Calu3 (cell line): ENCODE results near the gene CXCL12. TPM values are rescaled to one million over a fixed set of nuclear protein-coding genes. Genes with fewer than 3 reads are reported as not detected.

Experiments used
- BruUV-seq: library from RNA; stranded (reverse); fragments of 400-500 nt; replicated peaks from 2 replicates; lab custom pipeline; 2021; lab: Mats Ljungman, UMichigan
- CTCF ChIA-PET: fragments of 300-600 bp; sonication (Branson Sonifier 250); formaldehyde crosslinking; loops from one replicate; lab custom pipeline; 2022; ENCODE audit warnings: antibody characterized with exemption; lab: Charles Lee
- DNase-seq: peaks from one replicate; pipeline ENCODE4 v3.0.0; 2022
- H3K27ac Mint-ChIP-seq: one replicate; pipeline ENCODE4 v1.8.0; 2022; ENCODE audit warnings: mixed read lengths; ENCODE audit not compliant: unreplicated experiment
- H3K27me3 Mint-ChIP-seq: one replicate; pipeline ENCODE4 v1.8.0; 2022; ENCODE audit warnings: mixed read lengths; ENCODE audit not compliant: unreplicated experiment
- H3K36me3 Mint-ChIP-seq: one replicate; pipeline ENCODE4 v1.8.0; 2022; ENCODE audit warnings: mild to moderate bottlenecking, moderate library complexity, mixed read lengths; ENCODE audit not compliant: insufficient read depth, unreplicated experiment
- H3K4me1 Mint-ChIP-seq: one replicate; pipeline ENCODE4 v1.8.0; 2022; ENCODE audit warnings: mild to moderate bottlenecking, low read depth, mixed read lengths; ENCODE audit not compliant: unreplicated experiment
- H3K4me3 Mint-ChIP-seq: one replicate; pipeline ENCODE4 v1.8.0; 2022; ENCODE audit warnings: mild to moderate bottlenecking, low read depth, moderate library complexity, mixed read lengths; ENCODE audit not compliant: unreplicated experiment
- H3K9me3 Mint-ChIP-seq: one replicate; pipeline ENCODE4 v1.8.0; 2022; ENCODE audit warnings: low read depth, mixed read lengths; ENCODE audit not compliant: unreplicated experiment
- intact Hi-C: fragments of 100-400 bp; cut with micrococcal nuclease; formaldehyde crosslinking; loops from one replicate; pipeline ENCODE4 v1.10.0; 2022; ENCODE audit not compliant: unreplicated experiment
- total RNA-seq: library from RNA; stranded (reverse); gene quantifications from 2 replicates; pipeline ENCODE4 v1.2.3, GENCODE V29; 2022
- TF ChIP-seq, protein P1 (sequence below): fragments of 200-600 bp; IDR thresholded peaks from one replicate; pipeline ENCODE4 v1.8.0; 2022; ENCODE audit warnings: antibody characterized with exemption; ENCODE audit not compliant: unreplicated experiment

Gene CXCL12
- total RNA-seq, 1 experiment from 2014 or later = not detected

DNA sequence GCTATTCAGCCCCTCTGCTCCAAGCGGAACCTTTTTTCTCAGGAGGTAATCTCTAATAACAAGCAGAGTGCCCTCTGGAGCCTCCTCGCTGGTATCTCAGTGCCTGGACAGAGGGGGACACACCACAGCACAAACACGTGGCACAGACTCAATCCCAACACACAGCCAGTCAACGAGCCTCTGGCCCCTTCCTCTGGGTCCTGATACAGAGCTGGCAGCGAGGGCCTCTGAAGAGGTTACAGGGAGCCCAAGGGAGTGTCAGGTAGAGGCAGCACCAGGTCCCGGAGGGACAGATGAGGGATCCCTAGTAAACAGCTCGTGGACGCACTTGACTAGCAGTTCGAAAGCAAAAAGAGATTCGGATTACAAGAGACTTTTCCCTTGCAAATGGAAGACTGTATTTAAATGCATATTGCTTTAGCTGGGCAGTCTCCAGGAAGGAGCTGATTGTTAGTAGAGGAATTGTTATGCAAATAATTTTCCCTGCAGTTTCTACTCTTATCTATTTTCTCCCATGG is 14.1 kb downstream of the CXCL12 start:
- CTCF ChIA-PET = no interaction called here
- no peak overlapping the region for H3K4me3 Mint-ChIP-seq
- DNase-seq = no peak
- no peak overlapping the region for H3K27ac Mint-ChIP-seq
- intact Hi-C loops = no loop called here
- no TSS peak for BruUV-seq
- no peaks in the 10 kb centered on the region for H3K36me3 Mint-ChIP-seq
- H3K9me3 Mint-ChIP-seq = peaks cover 3% of the 10 kb centered on the region
- peaks cover 40% of the 10 kb centered on the region for H3K27me3 Mint-ChIP-seq
- H3K4me1 Mint-ChIP-seq = no peaks in the 10 kb centered on the region
- TF ChIP-seq, protein P1, sequence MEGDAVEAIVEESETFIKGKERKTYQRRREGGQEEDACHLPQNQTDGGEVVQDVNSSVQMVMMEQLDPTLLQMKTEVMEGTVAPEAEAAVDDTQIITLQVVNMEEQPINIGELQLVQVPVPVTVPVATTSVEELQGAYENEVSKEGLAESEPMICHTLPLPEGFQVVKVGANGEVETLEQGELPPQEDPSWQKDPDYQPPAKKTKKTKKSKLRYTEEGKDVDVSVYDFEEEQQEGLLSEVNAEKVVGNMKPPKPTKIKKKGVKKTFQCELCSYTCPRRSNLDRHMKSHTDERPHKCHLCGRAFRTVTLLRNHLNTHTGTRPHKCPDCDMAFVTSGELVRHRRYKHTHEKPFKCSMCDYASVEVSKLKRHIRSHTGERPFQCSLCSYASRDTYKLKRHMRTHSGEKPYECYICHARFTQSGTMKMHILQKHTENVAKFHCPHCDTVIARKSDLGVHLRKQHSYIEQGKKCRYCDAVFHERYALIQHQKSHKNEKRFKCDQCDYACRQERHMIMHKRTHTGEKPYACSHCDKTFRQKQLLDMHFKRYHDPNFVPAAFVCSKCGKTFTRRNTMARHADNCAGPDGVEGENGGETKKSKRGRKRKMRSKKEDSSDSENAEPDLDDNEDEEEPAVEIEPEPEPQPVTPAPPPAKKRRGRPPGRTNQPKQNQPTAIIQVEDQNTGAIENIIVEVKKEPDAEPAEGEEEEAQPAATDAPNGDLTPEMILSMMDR = no peak

DNA sequence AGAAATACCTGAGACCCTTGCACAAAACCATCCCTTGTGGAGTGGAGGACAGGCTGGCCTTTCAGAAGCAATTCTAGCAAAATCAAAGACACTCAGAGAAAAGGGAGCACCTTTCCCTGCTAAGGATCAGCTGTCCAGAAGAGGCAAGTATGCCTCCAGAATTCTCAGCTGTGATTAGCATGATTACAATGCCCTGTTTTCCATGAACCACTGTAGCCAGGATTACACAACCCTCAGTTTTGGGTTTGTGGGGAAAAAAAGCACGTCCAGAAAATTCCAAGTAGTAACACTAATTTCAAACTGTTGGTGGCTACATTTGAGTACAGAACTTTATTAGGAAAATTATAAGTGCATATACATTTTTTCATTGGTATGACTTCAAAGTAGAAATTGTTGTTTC is 15.0 kb downstream of the CXCL12 start:
- Mint-ChIP-seq H3K4me1 (no peaks in the 10 kb centered on the region), H3K36me3 (no peaks in the 10 kb centered on the region), H3K9me3 (peaks cover 3% of the 10 kb centered on the region), H3K4me3 (no peak overlapping the region), H3K27me3 (peaks cover 46% of the 10 kb centered on the region), H3K27ac (no peak overlapping the region)
- intact Hi-C loops = no loop called here
- DNase-seq = no peak
- CTCF ChIA-PET = no interaction called here
- TF ChIP-seq, protein P1 = no peak
- no TSS peak for BruUV-seq

DNA sequence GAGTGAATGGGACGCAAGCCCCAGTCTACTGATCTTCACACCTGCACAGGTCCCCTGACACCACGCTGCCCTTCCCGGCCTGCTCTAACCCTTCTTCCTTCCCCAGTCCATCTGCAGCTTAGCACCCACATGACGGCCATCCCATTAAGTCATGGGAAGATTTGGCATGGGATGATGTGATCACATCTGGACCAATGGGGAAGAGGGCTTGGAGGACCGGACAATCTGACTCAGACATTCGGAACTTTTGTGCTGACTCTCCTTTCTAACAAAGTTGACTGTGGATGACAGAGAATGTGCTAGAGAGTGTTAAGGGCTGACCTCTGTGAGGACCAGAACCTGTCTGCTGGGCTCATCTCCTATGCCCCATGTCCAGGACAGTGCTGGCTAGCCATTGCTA is 15.6 kb downstream of the CXCL12 start:
- TF ChIP-seq, protein P1 = no peak
- H3K4me1 Mint-ChIP-seq = no peaks in the 10 kb centered on the region
- no peak for DNase-seq
- no peak overlapping the region for H3K27ac Mint-ChIP-seq
- intact Hi-C loops = no loop called here
- peaks cover 52% of the 10 kb centered on the region for H3K27me3 Mint-ChIP-seq
- no peaks in the 10 kb centered on the region for H3K36me3 Mint-ChIP-seq
- CTCF ChIA-PET = no interaction called here
- H3K4me3 Mint-ChIP-seq = no peak overlapping the region
- peaks cover 3% of the 10 kb centered on the region for H3K9me3 Mint-ChIP-seq
- BruUV-seq = no TSS peak

DNA sequence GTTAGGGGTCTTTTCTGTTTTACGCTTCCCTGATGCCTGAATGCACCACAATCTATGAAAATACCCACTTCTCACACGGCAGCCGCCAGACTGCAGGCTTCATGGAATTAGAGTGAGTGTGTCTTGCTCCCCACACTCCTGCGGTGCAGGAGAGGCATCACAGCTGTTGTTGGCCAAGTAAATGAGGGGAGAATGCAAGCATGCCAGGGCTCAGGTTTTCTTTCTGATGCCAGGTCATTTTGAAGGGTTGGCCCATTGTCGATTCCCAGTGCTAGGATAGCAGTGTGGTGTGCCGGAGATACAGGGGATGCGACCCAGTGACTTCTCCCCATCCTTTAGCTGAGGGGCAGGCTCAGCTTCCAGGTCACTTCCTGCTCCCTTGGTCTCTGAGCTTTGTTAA is 16.3 kb downstream of the CXCL12 start:
- Mint-ChIP-seq H3K27ac (no peak overlapping the region), H3K4me1 (no peaks in the 10 kb centered on the region), H3K4me3 (no peak overlapping the region), H3K27me3 (peaks cover 58% of the 10 kb centered on the region), H3K36me3 (no peaks in the 10 kb centered on the region), H3K9me3 (peaks cover 3% of the 10 kb centered on the region)
- CTCF ChIA-PET = no interaction called here
- intact Hi-C loops = no loop called here
- BruUV-seq = no TSS peak
- TF ChIP-seq, protein P1 = no peak
- DNase-seq = no peak
